22Rv1 (cell line): ENCODE results near the gene GABBR2.

Experiments
- CTCF ChIP-seq: fragments of 450-650 bp; IDR thresholded peaks from 2 replicates; pipeline ENCODE4 v1.5.1; 2017; ENCODE audit warnings: mild to moderate bottlenecking
- ZFX ChIP-seq: fragments of 450-650 bp; IDR thresholded peaks from 2 replicates; pipeline ENCODE4 v1.6.1; 2017; ENCODE audit warnings: antibody characterized with exemption, borderline replicate concordance

- TF ChIP-seq CTCF (no peak), ZFX (no peak)
Measured at GRCh38 chr9:98545021-98545420, 163.7 kb downstream of the GABBR2 start.
